Nephron progenitor cell (in vitro differentiated cells): ENCODE data around the gene ZFPM1.

Experiments
- DNase-seq: peaks from one replicate; pipeline ENCODE4 v3.0.0; 2021
- H3K27ac Mint-ChIP-seq: 2 replicates; pipeline ENCODE4 v1.8.0; 2021; ENCODE audit warnings: mild to moderate bottlenecking, moderate library complexity, mixed read lengths
- H3K27me3 Mint-ChIP-seq: 2 replicates; pipeline ENCODE4 v1.8.0; 2021; ENCODE audit warnings: mild to moderate bottlenecking, low read depth, mixed read lengths; ENCODE audit not compliant: poor library complexity
- H3K36me3 Mint-ChIP-seq: 2 replicates; pipeline ENCODE4 v1.8.0; 2021; ENCODE audit warnings: low read depth, mixed read lengths
- H3K4me1 Mint-ChIP-seq: 2 replicates; pipeline ENCODE4 v1.8.0; 2021; ENCODE audit warnings: mixed read lengths
- H3K4me3 Mint-ChIP-seq: 2 replicates; pipeline ENCODE4 v1.8.0; 2021; ENCODE audit warnings: mild to moderate bottlenecking, moderate library complexity, mixed read lengths
- H3K9me3 Mint-ChIP-seq: 2 replicates; pipeline ENCODE4 v1.8.0; 2021; ENCODE audit warnings: mild to moderate bottlenecking, moderate library complexity, mixed read lengths
- TF ChIP-seq, protein P1 (sequence below): fragments of 200-600 bp; sonication (generic); IDR thresholded peaks from 2 replicates; pipeline ENCODE4 v1.5.0; 2021; ENCODE audit warnings: antibody characterized with exemption

Gene ZFPM1

DNA sequence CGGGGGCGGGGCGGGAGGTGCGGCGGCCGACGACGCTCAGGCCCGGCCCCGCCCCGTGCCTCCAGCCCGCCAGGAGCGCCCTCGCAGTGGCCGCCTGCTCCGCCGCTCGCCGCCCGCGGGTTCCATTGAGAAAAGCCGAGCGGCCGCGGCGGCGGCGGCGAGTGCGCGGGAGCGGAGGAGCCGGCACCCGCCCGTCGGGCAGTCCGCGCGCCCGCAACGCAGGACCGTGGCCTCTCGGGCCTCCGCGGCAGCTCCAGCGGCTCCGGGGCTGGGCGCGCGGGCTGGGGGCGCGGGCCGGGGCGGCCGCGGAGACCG, at the start of gene ZFPM1:
ZFPM1 (plus strand) TSS at position 64 of the 315 bp plus-strand sequence. CDS start 359 bp downstream, outside the sequence.
- H3K4me1 Mint-ChIP-seq = peaks cover 25% of the 10 kb centered on the region
- no peak within 1 kb of the TSS for H3K27ac Mint-ChIP-seq

DNA sequence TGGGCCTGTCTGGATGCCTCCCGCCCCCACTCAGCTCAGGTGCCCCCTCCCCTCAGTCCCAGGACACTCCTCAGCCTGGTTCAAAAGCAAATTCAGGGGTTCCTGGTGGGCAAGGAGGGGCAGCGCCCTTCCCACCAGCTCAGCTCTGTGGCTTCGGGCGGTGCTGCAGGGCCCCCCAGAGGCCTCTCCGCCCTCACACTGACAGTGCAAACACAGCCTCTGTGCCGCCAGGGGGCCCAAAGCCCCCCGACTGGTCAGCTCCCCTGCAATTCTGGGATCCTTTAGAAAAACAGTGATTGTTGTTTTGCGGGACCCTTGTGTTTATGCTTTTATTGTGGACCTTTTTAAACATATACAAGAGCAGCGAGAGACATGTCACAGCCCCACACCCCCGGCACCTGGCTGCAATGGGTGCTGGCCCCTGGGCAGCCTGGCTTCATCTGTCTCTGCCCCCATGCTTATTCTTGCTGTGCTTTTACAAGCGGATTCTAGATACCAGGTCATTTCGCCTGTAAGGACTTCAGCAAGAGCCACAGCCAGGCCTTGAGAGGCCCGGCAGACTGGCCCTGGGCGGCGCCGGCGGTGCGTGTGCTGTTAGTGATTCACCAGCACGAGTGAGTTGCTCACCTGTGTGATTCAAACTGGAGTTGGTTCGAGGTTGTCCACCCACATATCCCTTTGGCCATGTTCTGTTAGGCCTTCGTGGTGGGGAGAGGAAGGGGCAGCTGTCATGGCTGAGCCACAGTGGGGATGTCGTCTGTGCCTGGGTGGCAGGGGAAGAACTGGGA, 49.1 kb upstream of the ZFPM1 start:
- H3K9me3 Mint-ChIP-seq = no peaks in the 10 kb centered on the region
- no peak overlapping the region for H3K27ac Mint-ChIP-seq
- no peak overlapping the region for H3K4me3 Mint-ChIP-seq
- peaks cover 82% of the 10 kb centered on the region for H3K4me1 Mint-ChIP-seq
- H3K36me3 Mint-ChIP-seq = no peaks in the 10 kb centered on the region
- DNase-seq = no peak
- peaks cover 9% of the 10 kb centered on the region for H3K27me3 Mint-ChIP-seq
- TF ChIP-seq, protein P1, sequence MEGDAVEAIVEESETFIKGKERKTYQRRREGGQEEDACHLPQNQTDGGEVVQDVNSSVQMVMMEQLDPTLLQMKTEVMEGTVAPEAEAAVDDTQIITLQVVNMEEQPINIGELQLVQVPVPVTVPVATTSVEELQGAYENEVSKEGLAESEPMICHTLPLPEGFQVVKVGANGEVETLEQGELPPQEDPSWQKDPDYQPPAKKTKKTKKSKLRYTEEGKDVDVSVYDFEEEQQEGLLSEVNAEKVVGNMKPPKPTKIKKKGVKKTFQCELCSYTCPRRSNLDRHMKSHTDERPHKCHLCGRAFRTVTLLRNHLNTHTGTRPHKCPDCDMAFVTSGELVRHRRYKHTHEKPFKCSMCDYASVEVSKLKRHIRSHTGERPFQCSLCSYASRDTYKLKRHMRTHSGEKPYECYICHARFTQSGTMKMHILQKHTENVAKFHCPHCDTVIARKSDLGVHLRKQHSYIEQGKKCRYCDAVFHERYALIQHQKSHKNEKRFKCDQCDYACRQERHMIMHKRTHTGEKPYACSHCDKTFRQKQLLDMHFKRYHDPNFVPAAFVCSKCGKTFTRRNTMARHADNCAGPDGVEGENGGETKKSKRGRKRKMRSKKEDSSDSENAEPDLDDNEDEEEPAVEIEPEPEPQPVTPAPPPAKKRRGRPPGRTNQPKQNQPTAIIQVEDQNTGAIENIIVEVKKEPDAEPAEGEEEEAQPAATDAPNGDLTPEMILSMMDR = peak; percentile 28

More for the DNA sequence above, at the start of gene ZFPM1:
- peak within 1 kb of the TSS; percentile 79 for H3K4me3 Mint-ChIP-seq
- H3K27me3 Mint-ChIP-seq = peaks cover 49% of the 10 kb centered on the region
- H3K36me3 Mint-ChIP-seq = no peaks in the 10 kb centered on the region
- no peaks in the 10 kb centered on the region for H3K9me3 Mint-ChIP-seq
- TF ChIP-seq, protein P1 = no peak
- DNase-seq = no peak

DNA sequence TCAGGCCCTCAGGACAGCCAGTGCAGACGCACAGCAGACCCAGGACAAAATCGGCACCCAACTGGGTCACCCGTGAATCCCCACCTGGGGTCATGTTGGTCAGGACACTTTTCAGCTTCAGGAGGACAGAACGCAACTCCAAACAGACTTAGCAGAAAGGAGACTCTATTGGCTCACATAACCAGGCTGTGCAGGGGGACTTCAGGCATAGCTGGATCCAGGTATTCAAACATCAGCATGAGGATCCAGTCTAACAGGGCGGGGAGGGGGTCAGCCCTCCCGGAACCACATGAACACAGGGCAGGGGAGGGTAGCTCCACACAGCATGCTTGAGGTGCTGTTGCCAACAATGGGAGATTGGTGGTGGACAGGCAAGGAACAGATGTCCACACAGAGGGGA, 48.3 kb upstream of the ZFPM1 start:
- Mint-ChIP-seq H3K9me3 (no peaks in the 10 kb centered on the region), H3K27ac (no peak overlapping the region)
- TF ChIP-seq, protein P1 = no peak

DNA sequence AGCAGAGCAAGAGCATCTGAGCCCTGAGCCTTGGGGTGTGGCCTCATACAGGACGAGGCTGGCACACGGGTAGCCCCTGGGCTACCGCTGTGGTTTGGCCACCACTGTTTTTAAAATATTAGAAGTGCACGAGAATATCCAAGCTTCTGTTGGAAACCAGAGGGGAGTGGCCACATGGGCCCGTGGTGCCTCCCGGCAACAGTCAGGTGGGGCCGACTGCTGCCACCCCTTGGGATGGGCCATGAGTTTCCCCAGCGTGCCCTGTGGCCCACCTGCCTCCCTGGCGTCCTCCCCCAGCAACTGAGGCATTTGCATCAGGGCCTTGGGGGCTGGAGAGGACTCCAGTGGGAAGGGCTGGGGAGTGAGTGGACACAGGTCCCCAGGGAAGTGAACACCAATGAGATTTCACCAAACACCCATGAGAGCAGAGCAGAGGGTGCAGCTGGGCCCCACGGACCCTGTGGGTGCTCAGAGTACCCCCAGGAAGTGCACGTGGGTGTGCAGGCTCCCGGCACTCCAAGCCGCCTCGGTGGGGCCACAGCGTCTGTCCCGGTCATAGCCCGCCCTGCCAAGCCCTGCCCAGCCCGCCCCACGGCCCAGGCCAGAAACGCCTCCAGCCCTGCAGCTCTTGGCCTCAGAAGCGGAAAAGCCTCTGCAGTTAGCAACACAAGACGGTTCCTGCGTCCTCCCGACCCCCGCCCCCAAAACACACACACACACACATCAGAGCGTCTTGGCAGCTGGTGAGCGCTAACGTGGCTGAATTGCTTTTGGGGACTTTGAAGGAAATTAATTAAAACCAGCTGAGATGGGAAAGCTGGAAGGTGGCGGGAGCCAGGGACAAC, 47.6 kb upstream of the ZFPM1 start:
- Mint-ChIP-seq H3K27me3 (peaks cover 12% of the 10 kb centered on the region), H3K4me3 (no peak overlapping the region), H3K36me3 (no peaks in the 10 kb centered on the region), H3K27ac (no peak overlapping the region), H3K4me1 (peaks cover 81% of the 10 kb centered on the region), H3K9me3 (no peaks in the 10 kb centered on the region)
- no peak for DNase-seq
- TF ChIP-seq, protein P1 = no peak

More for the DNA sequence above, 48.3 kb upstream of the ZFPM1 start:
- peaks cover 12% of the 10 kb centered on the region for H3K27me3 Mint-ChIP-seq
- H3K4me1 Mint-ChIP-seq = peaks cover 82% of the 10 kb centered on the region
- H3K36me3 Mint-ChIP-seq = no peaks in the 10 kb centered on the region
- no peak overlapping the region for H3K4me3 Mint-ChIP-seq
- DNase-seq = no peak

DNA sequence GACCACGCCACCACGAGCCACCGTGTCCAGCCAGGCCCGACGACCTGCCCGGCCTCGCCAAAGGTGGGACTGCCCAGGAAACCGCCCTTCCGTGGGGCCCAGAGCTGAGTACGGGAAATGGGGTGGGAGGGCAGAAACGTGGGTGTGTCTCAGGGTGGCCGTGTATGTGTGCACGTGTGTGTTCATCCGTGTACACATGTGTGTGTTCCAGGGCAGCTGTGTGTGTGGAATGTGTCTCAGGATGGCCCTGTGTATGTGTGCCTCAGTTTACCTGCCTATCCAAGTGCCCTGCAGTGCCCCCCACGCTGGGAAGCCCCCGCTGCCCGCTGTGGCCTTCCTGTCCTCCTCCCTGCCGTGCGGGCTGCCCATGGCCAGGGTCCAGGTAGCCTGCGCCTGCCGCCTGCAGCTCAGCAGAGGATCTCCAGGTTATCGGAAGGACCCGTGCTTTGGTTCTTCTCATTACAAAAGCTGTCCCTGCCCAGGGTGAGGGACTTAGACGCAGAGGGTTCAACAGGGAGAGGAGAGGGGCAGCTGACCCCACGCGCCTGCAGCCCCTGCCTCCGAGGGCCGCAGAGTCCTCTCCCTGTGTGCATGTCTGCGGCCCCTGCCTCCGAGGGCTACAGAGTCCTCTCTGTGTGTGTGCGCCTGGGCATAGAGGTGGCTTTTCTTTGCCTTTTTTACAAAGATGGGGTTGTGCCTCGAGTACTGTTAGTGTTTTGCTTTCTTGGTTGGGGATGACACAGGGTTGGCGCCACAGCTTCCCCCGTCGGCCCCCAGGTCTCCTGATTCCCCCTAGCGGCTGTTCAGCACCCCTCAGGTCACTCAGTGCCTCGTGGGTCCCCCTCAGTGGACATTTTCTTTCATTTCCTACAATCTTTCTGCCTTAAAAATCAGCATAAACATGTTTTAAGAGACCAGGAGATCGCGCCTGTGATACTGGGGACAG, 46.7 kb upstream of the ZFPM1 start:
- TF ChIP-seq, protein P1 = peak; percentile 18
- H3K36me3 Mint-ChIP-seq = no peaks in the 10 kb centered on the region
- peaks cover 73% of the 10 kb centered on the region for H3K4me1 Mint-ChIP-seq
- no peak for DNase-seq
- H3K27me3 Mint-ChIP-seq = peaks cover 16% of the 10 kb centered on the region
- no peaks in the 10 kb centered on the region for H3K9me3 Mint-ChIP-seq
- peak overlapping the region; percentile 29 for H3K27ac Mint-ChIP-seq
- H3K4me3 Mint-ChIP-seq = no peak overlapping the region
